Mesenchymal stem cell (in vitro differentiated cells and primary cell): ENCODE measurements around the gene CERS1.

Experiments used
- DNase-seq: peaks from one replicate; pipeline ENCODE4 v3.0.0-alpha.2; 2013
- H2AFZ ChIP-seq: one replicate; pipeline ENCODE4 v1.6.1; 2013; ENCODE audit warnings: low read depth, mild to moderate bottlenecking, control low read depth, inconsistent platforms, low read length, moderate library complexity
- H2AK5ac ChIP-seq: 2 replicates; pipeline ENCODE4 v1.6.1; 2013; ENCODE audit warnings: low read length, moderate library complexity, mild to moderate bottlenecking, inconsistent platforms; ENCODE audit not compliant: severe bottlenecking
- H2BK120ac ChIP-seq: one replicate; pipeline ENCODE4 v1.6.1; 2013; ENCODE audit warnings: low read depth, mild to moderate bottlenecking, inconsistent platforms, low read length, moderate library complexity
- H2BK12ac ChIP-seq, 2 experiments: one replicate each; pipeline ENCODE4 v1.6.1; 2013; ENCODE audit warnings: inconsistent platforms in 2 of 2, low read length in 2 of 2, mild to moderate bottlenecking in 2 of 2, moderate library complexity in 2 of 2, control low read depth in 1 of 2
- H2BK15ac ChIP-seq: one replicate; pipeline ENCODE4 v1.6.1; 2013; ENCODE audit warnings: mild to moderate bottlenecking, low read depth, inconsistent platforms; ENCODE audit not compliant: poor library complexity, severe bottlenecking
- H2BK5ac ChIP-seq: 2 replicates; pipeline ENCODE4 v1.6.1; 2013; ENCODE audit warnings: low read depth, mild to moderate bottlenecking, low read length, control low read depth, inconsistent platforms; ENCODE audit not compliant: poor library complexity, severe bottlenecking
- H3K14ac ChIP-seq, 2 experiments: one replicate each; pipeline ENCODE4 v1.6.1; 2013; ENCODE audit warnings: inconsistent platforms in 2 of 2, low read length in 2 of 2, control low read depth in 1 of 2, mild to moderate bottlenecking in 1 of 2, moderate library complexity in 1 of 2
- H3K18ac ChIP-seq, 2 experiments: one replicate each; pipeline ENCODE4 v1.6.1; 2013; ENCODE audit warnings: inconsistent platforms in 2 of 2, low read length in 2 of 2, control low read depth in 1 of 2, low read depth in 1 of 2, mild to moderate bottlenecking in 1 of 2
- H3K23ac ChIP-seq, 2 experiments: one replicate each; pipeline ENCODE4 v1.6.1; 2013; ENCODE audit warnings: inconsistent platforms in 2 of 2, low read length in 2 of 2, mild to moderate bottlenecking in 2 of 2, moderate library complexity in 2 of 2, control low read depth in 1 of 2
- H3K27ac ChIP-seq: 2 replicates; pipeline ENCODE4 v1.5.1; 2013; ENCODE audit warnings: mild to moderate bottlenecking, moderate library complexity, low read length, control low read depth, inconsistent platforms; ENCODE audit not compliant: poor library complexity, severe bottlenecking
- H3K27me3 ChIP-seq, 2 experiments: 2 replicates each; pipeline versions ENCODE4 v1.6.1 to v1.7.0; 2013; ENCODE audit warnings: low read length in 2 of 2, mild to moderate bottlenecking in 2 of 2, moderate library complexity in 2 of 2, control low read depth in 1 of 2, inconsistent platforms in 1 of 2; ENCODE audit not compliant: control insufficient read depth in 1 of 2, insufficient read depth in 1 of 2
- H3K36me3 ChIP-seq, 2 experiments: 2 replicates each; pipeline versions ENCODE4 v1.6.1 to v1.7.0; 2013; ENCODE audit warnings: low read length in 2 of 2, control low read depth in 1 of 2, inconsistent platforms in 1 of 2, low read depth in 1 of 2, mild to moderate bottlenecking in 1 of 2; ENCODE audit not compliant: insufficient read depth in 2 of 2, control insufficient read depth in 1 of 2
- H3K4ac ChIP-seq, 2 experiments: one replicate each; pipeline ENCODE4 v1.6.1; 2013; ENCODE audit warnings: inconsistent platforms in 2 of 2, low read length in 2 of 2, mild to moderate bottlenecking in 2 of 2, moderate library complexity in 2 of 2, control low read depth in 1 of 2, low read depth in 1 of 2
- H3K4me1 ChIP-seq: 2 replicates; pipeline ENCODE4 v1.6.1; 2013; ENCODE audit warnings: low read depth, low read length, control low read depth; ENCODE audit not compliant: control insufficient read depth, insufficient read depth
- H3K4me2 ChIP-seq: 2 replicates; pipeline ENCODE4 v1.6.1; 2013; ENCODE audit warnings: low read length, mild to moderate bottlenecking, inconsistent platforms; ENCODE audit not compliant: poor library complexity, severe bottlenecking
- H3K4me3 ChIP-seq, 2 experiments: 2 replicates each; pipeline versions ENCODE4 v1.5.1 to v1.7.0; 2013; ENCODE audit warnings: low read length in 2 of 2, mild to moderate bottlenecking in 2 of 2, control low read depth in 1 of 2, low read depth in 1 of 2; ENCODE audit not compliant: insufficient read depth in 1 of 2
- H3K79me1 ChIP-seq: replicated peaks from 2 replicates; pipeline ENCODE4 v1.6.1; 2013; ENCODE audit warnings: mild to moderate bottlenecking, control low read depth, low read length, inconsistent platforms; ENCODE audit not compliant: poor library complexity, severe bottlenecking
- H3K9ac ChIP-seq: 2 replicates; pipeline ENCODE4 v1.7.0; 2013; ENCODE audit warnings: mild to moderate bottlenecking, low read length, moderate library complexity
- H3K9me3 ChIP-seq: 2 replicates; pipeline ENCODE4 v1.7.0; 2013; ENCODE audit warnings: mild to moderate bottlenecking, low read length; ENCODE audit not compliant: control insufficient read depth
- H4K8ac ChIP-seq: one replicate; pipeline ENCODE4 v1.6.1; 2013; ENCODE audit warnings: inconsistent platforms, mild to moderate bottlenecking, low read length, moderate library complexity
- H4K91ac ChIP-seq: one replicate; pipeline ENCODE4 v1.6.1; 2013; ENCODE audit warnings: mild to moderate bottlenecking, low read length, inconsistent platforms
- WGBS: methylation state at CpG from one replicate; pipeline ENCODE4 v1.1.7; 2013; ENCODE audit warnings: mixed read lengths; 5-methylcytosine and 5-hydroxymethylcytosine counted together

The CERS1 gene

GRCh38 chr19:18898607-18899408 is 2.9 kb upstream of the CERS1 start:
- no peak overlapping the region for H2BK12ac ChIP-seq
- H3K4me3 ChIP-seq, result no peak overlapping the region
- no peak overlapping the region for H3K9ac ChIP-seq
- no peak overlapping the region for H2AK5ac ChIP-seq
- no peak overlapping the region for H2BK120ac ChIP-seq
- H3K18ac ChIP-seq, result no peak overlapping the region
- no peak overlapping the region for H4K91ac ChIP-seq
- H3K27me3 ChIP-seq, result peaks cover 20 to 22% of the 10 kb centered on the region in 2 experiments
- no peak overlapping the region for H2BK15ac ChIP-seq
- H2BK5ac ChIP-seq, result no peak overlapping the region
- no peak overlapping the region for H3K4me2 ChIP-seq
- no peak overlapping the region for H3K23ac ChIP-seq
- H3K79me1 ChIP-seq, result peaks cover 5% of the 10 kb centered on the region
- peaks cover 40 to 48% of the 10 kb centered on the region in 2 experiments for H3K36me3 ChIP-seq
- H2AFZ ChIP-seq, result no peak overlapping the region
- no peak overlapping the region for H3K27ac ChIP-seq
- no peak overlapping the region for H3K4ac ChIP-seq
- 80% methylated on average over 18 of the region's 18 CpGs for WGBS
- H3K9me3 ChIP-seq, result no peaks in the 10 kb centered on the region
- DNase-seq, result no peak
- H3K14ac ChIP-seq, result no peak overlapping the region
- peaks cover 20% of the 10 kb centered on the region for H3K4me1 ChIP-seq
- no peak overlapping the region for H4K8ac ChIP-seq

- Histone ChIP-seq H2AFZ (no peak overlapping the region), H3K4me2 (no peak overlapping the region), H3K4me1 (peaks cover 20% of the 10 kb centered on the region), H2BK15ac (no peak overlapping the region), H2BK5ac (no peak overlapping the region), H3K9me3 (no peaks in the 10 kb centered on the region), H3K27me3 (peaks cover 26 to 27% of the 10 kb centered on the region in 2 experiments), H4K91ac (no peak overlapping the region), H3K79me1 (peaks cover 2% of the 10 kb centered on the region), H3K27ac (no peak overlapping the region), H3K4ac (no peak overlapping the region), H2BK12ac (no peak overlapping the region), H2AK5ac (no peak overlapping the region), H3K23ac (no peak overlapping the region), H3K9ac (no peak overlapping the region), H3K14ac (no peak overlapping the region), H3K4me3 (no peak overlapping the region), H4K8ac (no peak overlapping the region), H3K36me3 (peaks cover 33 to 41% of the 10 kb centered on the region in 2 experiments), H3K18ac (no peak overlapping the region), H2BK120ac (no peak overlapping the region)
- WGBS, result 74% methylated on average over 17 of the region's 18 CpGs
- DNase-seq, result no peak
Observed at GRCh38 chr19:18898081-18898606, 2.2 kb upstream of the CERS1 start.

- no peak overlapping the region for H3K27ac ChIP-seq
- DNase-seq, result no peak
Observed at GRCh38 chr19:18897094-18898029, 1.4 kb upstream of the CERS1 start.

GRCh38 chr19:18896421-18896841 is 473 bp upstream of the CERS1 start:
- H2BK12ac ChIP-seq, result no peak overlapping the region
- no peak overlapping the region for H3K9ac ChIP-seq
- DNase-seq, result no peak
- peak overlapping the region; percentile 24 for H3K4me2 ChIP-seq
- no peak overlapping the region for H4K91ac ChIP-seq
- H2BK5ac ChIP-seq, result no peak overlapping the region
- no peak overlapping the region for H2AK5ac ChIP-seq
- peaks cover 30% of the 10 kb centered on the region in 2 experiments for H3K27me3 ChIP-seq
- H3K36me3 ChIP-seq, result peaks cover 24 to 35% of the 10 kb centered on the region in 2 experiments
- no peak overlapping the region for H3K18ac ChIP-seq
- no peak overlapping the region for H4K8ac ChIP-seq
- H3K23ac ChIP-seq, result no peak overlapping the region
- H3K4me1 ChIP-seq, result peaks cover 20% of the 10 kb centered on the region
- no peak overlapping the region for H2BK15ac ChIP-seq
- H3K79me1 ChIP-seq, result no peaks in the 10 kb centered on the region
- WGBS, result 38% methylated on average over 31 of the region's 33 CpGs
- no peak overlapping the region for H2AFZ ChIP-seq
- no peak overlapping the region for H3K27ac ChIP-seq
- H3K9me3 ChIP-seq, result no peaks in the 10 kb centered on the region
- H3K4ac ChIP-seq, result no peak overlapping the region
- no peak overlapping the region for H2BK120ac ChIP-seq
- H3K4me3 ChIP-seq, result no peak overlapping the region
- H3K14ac ChIP-seq, result no peak overlapping the region

More at GRCh38 chr19:18897094-18898029, 1.4 kb upstream of the CERS1 start:
- Histone ChIP-seq H2AFZ (no peak overlapping the region), H3K18ac (no peak overlapping the region), H3K23ac (no peak overlapping the region), H2BK15ac (no peak overlapping the region), H2BK12ac (no peak overlapping the region), H3K27me3 (peaks cover 27% of the 10 kb centered on the region in 2 experiments), H3K4me1 (peaks cover 20% of the 10 kb centered on the region), H2BK120ac (no peak overlapping the region), H3K36me3 (peaks cover 28 to 36% of the 10 kb centered on the region in 2 experiments), H3K4me3 (no peak overlapping the region), H3K9me3 (no peaks in the 10 kb centered on the region), H3K4ac (no peak overlapping the region), H4K8ac (peak overlapping the region; percentile 24), H3K79me1 (no peaks in the 10 kb centered on the region), H4K91ac (peak overlapping the region; percentile 11), H3K4me2 (no peak overlapping the region), H2AK5ac (no peak overlapping the region), H3K9ac (no peak overlapping the region), H2BK5ac (no peak overlapping the region), H3K14ac (no peak overlapping the region)
- WGBS, result 92% methylated on average over 25 of the region's 25 CpGs
